Neural progenitor cell (in vitro differentiated cells): ENCODE results near the gene TRPT1. TPM values are rescaled to one million over a fixed set of nuclear protein-coding genes. Genes with fewer than 3 reads are reported as not detected.

Experiments
- DNase-seq: peaks from one replicate; pipeline ENCODE4 v3.0.0-alpha.2; 2016; ENCODE audit warnings: low spot score
- H2AFZ ChIP-seq: fragments of 200-600 bp; sonication (generic); replicated peaks from 2 replicates; pipeline ENCODE4 v1.6.1; 2016; ENCODE audit warnings: antibody characterized with exemption
- H3F3A ChIP-seq: fragments of 200-600 bp; sonication (generic); 2 replicates; pipeline ENCODE4 v1.6.1; 2016; ENCODE audit warnings: antibody characterized with exemption, low read depth
- H3K27ac ChIP-seq: fragments of 200-600 bp; sonication (generic); 2 replicates; pipeline ENCODE4 v1.5.1; 2016; ENCODE audit warnings: mild to moderate bottlenecking
- H3K27me3 ChIP-seq: fragments of 200-600 bp; sonication (generic); 2 replicates; pipeline ENCODE4 v1.6.1; 2016; ENCODE audit warnings: mild to moderate bottlenecking, moderate library complexity
- H3K36me3 ChIP-seq: fragments of 200-600 bp; sonication (generic); 2 replicates; pipeline ENCODE4 v1.5.1; 2016
- H3K4me1 ChIP-seq: fragments of 200-600 bp; sonication (generic); 2 replicates; pipeline ENCODE4 v1.6.1; 2016; ENCODE audit warnings: mixed run types
- H3K4me2 ChIP-seq: fragments of 200-600 bp; sonication (generic); 2 replicates; pipeline ENCODE4 v1.6.1; 2016
- H3K4me3 ChIP-seq: fragments of 200-600 bp; sonication (generic); 2 replicates; pipeline ENCODE4 v1.5.1; 2016
- H3K79me2 ChIP-seq: fragments of 200-600 bp; sonication (generic); 2 replicates; pipeline ENCODE4 v1.6.1; 2016; ENCODE audit warnings: low read depth
- H3K9ac ChIP-seq: fragments of 200-600 bp; sonication (generic); 2 replicates; pipeline ENCODE4 v1.6.1; 2016
- H3K9me3 ChIP-seq: fragments of 200-600 bp; sonication (generic); 2 replicates; pipeline ENCODE4 v1.5.1; 2016; ENCODE audit warnings: low read depth
- H4K20me1 ChIP-seq: fragments of 200-600 bp; sonication (generic); 2 replicates; pipeline ENCODE4 v1.6.1; 2016; ENCODE audit warnings: low read depth
- H3K27ac Mint-ChIP-seq: 3 replicates; pipeline ENCODE4 v1.8.0; 2021; ENCODE audit warnings: mixed read lengths
- H3K27me3 Mint-ChIP-seq: 2 replicates; pipeline ENCODE4 v1.8.0; 2022; ENCODE audit warnings: low read depth, mild to moderate bottlenecking, inconsistent platforms, moderate library complexity, mixed read lengths; ENCODE audit not compliant: insufficient read depth
- H3K36me3 Mint-ChIP-seq: 3 replicates; pipeline ENCODE4 v1.8.0; 2021; ENCODE audit warnings: mixed read lengths
- H3K4me1 Mint-ChIP-seq: 3 replicates; pipeline ENCODE4 v1.8.0; 2021; ENCODE audit warnings: mixed read lengths
- H3K4me3 Mint-ChIP-seq: 3 replicates; pipeline ENCODE4 v1.8.0; 2021; ENCODE audit warnings: mild to moderate bottlenecking, moderate library complexity, mixed read lengths
- H3K9me3 Mint-ChIP-seq: 3 replicates; pipeline ENCODE4 v1.8.0; 2020; ENCODE audit warnings: mixed read lengths
- CTCF ChIP-seq: fragments of 200-600 bp; sonication (generic); IDR thresholded peaks from 2 replicates; pipeline ENCODE4 v1.5.1; 2017; ENCODE audit warnings: antibody characterized with exemption, mild to moderate bottlenecking
- EZH2 ChIP-seq: fragments of 200-600 bp; sonication (generic); IDR thresholded peaks from 2 replicates; pipeline ENCODE4 v1.6.1; 2017; ENCODE audit warnings: antibody characterized with exemption, mild to moderate bottlenecking, moderate library complexity
- EZH2phosphoT487 ChIP-seq: fragments of 200-600 bp; sonication (generic); IDR thresholded peaks from 2 replicates; pipeline ENCODE4 v1.6.1; 2017; ENCODE audit warnings: antibody characterized with exemption
- total RNA-seq: library from RNA; depleted of rRNA; stranded (reverse); fragments of >200 nt; gene quantifications from 2 replicates; pipeline ENCODE4 v1.2.3, GENCODE V29; 2015; ENCODE audit warnings: low replicate concordance

TRPT1 gene
- total RNA-seq, result 17.5 and 63.4 TPM in 2 replicates

GRCh38 chr11:64225608-64226506 lies at the start of gene TRPT1, which contains the start of gene NUDT22:
Gene TRPT1, minus strand, starts transcription at chr11:64226186. Its CDS starts 326 bp downstream, at chr11:64225860.
Gene NUDT22, plus strand, starts transcription at chr11:64226274. Its CDS starts 379 bp downstream, at chr11:64226653.
- H3K27ac ChIP-seq, result no peak within 1 kb of the TSS
- H4K20me1 ChIP-seq, result no peaks in the 10 kb centered on the region
- H3K27me3 ChIP-seq, result peaks cover 2% of the 10 kb centered on the region
- peak; percentile 94 for DNase-seq
- Mint-ChIP-seq H3K27ac (no peak within 1 kb of the TSS), H3K4me3 (peak within 1 kb of the TSS; percentile 91), H3K4me1 (peaks cover 27% of the 10 kb centered on the region), H3K27me3 (peaks cover 5% of the 10 kb centered on the region), H3K36me3 (no peaks in the 10 kb centered on the region), H3K9me3 (no peaks in the 10 kb centered on the region)
- peak within 1 kb of the TSS; percentile 31 for H3K9ac ChIP-seq
- H3K9me3 ChIP-seq, result no peaks in the 10 kb centered on the region
- H3K36me3 ChIP-seq, result no peaks in the 10 kb centered on the region
- peak within 1 kb of the TSS; percentile 2 for H2AFZ ChIP-seq
- peak within 1 kb of the TSS; percentile 62 for H3K4me3 ChIP-seq
- H3K4me1 ChIP-seq, result peaks cover 16% of the 10 kb centered on the region
- H3K79me2 ChIP-seq, result no peaks in the 10 kb centered on the region
- TF ChIP-seq CTCF (no peak), EZH2 (no peak), EZH2phosphoT487 (no peak)
- H3K4me2 ChIP-seq, result peak within 1 kb of the TSS; percentile 89
- H3F3A ChIP-seq, result peaks cover 25% of the 10 kb centered on the region

GRCh38 chr11:64275031-64275800 lies 49.2 kb upstream of the TRPT1 start:
- no peak overlapping the region for H3K27ac Mint-ChIP-seq

More at GRCh38 chr11:64275031-64275800, 49.2 kb upstream of the TRPT1 start:
- Histone ChIP-seq H3F3A (peaks cover 13% of the 10 kb centered on the region), H3K27me3 (no peaks in the 10 kb centered on the region), H3K4me2 (no peak overlapping the region), H3K4me3 (no peak overlapping the region), H3K9ac (no peak overlapping the region), H3K36me3 (no peaks in the 10 kb centered on the region), H3K4me1 (peaks cover 5% of the 10 kb centered on the region), H3K27ac (no peak overlapping the region), H3K79me2 (no peaks in the 10 kb centered on the region), H2AFZ (no peak overlapping the region), H4K20me1 (no peaks in the 10 kb centered on the region), H3K9me3 (no peaks in the 10 kb centered on the region)
- H3K27me3 Mint-ChIP-seq, result peaks cover 6% of the 10 kb centered on the region
- H3K9me3 Mint-ChIP-seq, result no peaks in the 10 kb centered on the region
- H3K4me3 Mint-ChIP-seq, result no peak overlapping the region
- DNase-seq, result no peak
- peaks cover 22% of the 10 kb centered on the region for H3K4me1 Mint-ChIP-seq
- peaks cover 5% of the 10 kb centered on the region for H3K36me3 Mint-ChIP-seq
- TF ChIP-seq EZH2phosphoT487, result no peak
- no peak for TF ChIP-seq CTCF
- no peak for TF ChIP-seq EZH2
